T-helper 1 cell treated with Interleukin-12 subunit alpha and Interleukin-12 subunit beta and Interleukin-4 antibody, amounts not matched to agents 30 μg/mL and 1 μg/mL, for 36 hours (primary cell): ENCODE results near the gene MAD1L1.
"Not testable (repeated sequence)": the region's sequence is repeated elsewhere in the genome, so short reads cannot be mapped to it uniquely, and the experiment has no call there.

ENCODE experiments used
- H3K27ac Mint-ChIP-seq: one replicate; pipeline ENCODE4 v1.8.0; 2021; ENCODE audit warnings: mild to moderate bottlenecking, mixed read lengths
- H3K27me3 Mint-ChIP-seq: one replicate; pipeline ENCODE4 v1.8.0; 2021; ENCODE audit warnings: low read depth, mixed read lengths
- H3K36me3 Mint-ChIP-seq: one replicate; pipeline ENCODE4 v1.8.0; 2021; ENCODE audit warnings: low read depth, mixed read lengths
- H3K4me1 Mint-ChIP-seq: one replicate; pipeline ENCODE4 v1.8.0; 2021; ENCODE audit warnings: low read depth, mixed read lengths
- H3K4me3 Mint-ChIP-seq: one replicate; pipeline ENCODE4 v1.8.0; 2021; ENCODE audit warnings: mild to moderate bottlenecking, moderate library complexity, mixed read lengths
- H3K9me3 Mint-ChIP-seq: one replicate; pipeline ENCODE4 v1.8.0; 2021; ENCODE audit warnings: mixed read lengths

Gene MAD1L1

GRCh38 chr7:1838911-1839531 lies 393.7 kb downstream of the MAD1L1 start:
- H3K36me3 Mint-ChIP-seq, H3K9me3 Mint-ChIP-seq, H3K27me3 Mint-ChIP-seq, H3K4me1 Mint-ChIP-seq, H3K27ac Mint-ChIP-seq, H3K4me3 Mint-ChIP-seq: not testable (repeated sequence)

GRCh38 chr7:1838544-1838872 lies 394.2 kb downstream of the MAD1L1 start:
- not testable (repeated sequence) for H3K4me1 Mint-ChIP-seq, H3K27ac Mint-ChIP-seq, H3K27me3 Mint-ChIP-seq, H3K36me3 Mint-ChIP-seq, H3K4me3 Mint-ChIP-seq
- peaks cover 12% of the 10 kb centered on the region for H3K9me3 Mint-ChIP-seq

- H3K9me3 Mint-ChIP-seq, result peaks cover 12% of the 10 kb centered on the region
- not testable (repeated sequence) for H3K4me3 Mint-ChIP-seq, H3K27me3 Mint-ChIP-seq, H3K36me3 Mint-ChIP-seq, H3K27ac Mint-ChIP-seq, H3K4me1 Mint-ChIP-seq
These were observed 394.8 kb downstream of the MAD1L1 start for GRCh38 chr7:1837696-1838543.

- peaks cover 27% of the 10 kb centered on the region for H3K9me3 Mint-ChIP-seq
- not testable (repeated sequence) for H3K4me3 Mint-ChIP-seq, H3K4me1 Mint-ChIP-seq, H3K27ac Mint-ChIP-seq, H3K27me3 Mint-ChIP-seq
- H3K36me3 Mint-ChIP-seq, result peaks cover 20% of the 10 kb centered on the region
These were observed 400.7 kb downstream of the MAD1L1 start for GRCh38 chr7:1831933-1832535.

- not testable (repeated sequence) for H3K4me1 Mint-ChIP-seq, H3K4me3 Mint-ChIP-seq, H3K27ac Mint-ChIP-seq, H3K27me3 Mint-ChIP-seq
- Mint-ChIP-seq H3K9me3 (peaks cover 27% of the 10 kb centered on the region), H3K36me3 (peaks cover 20% of the 10 kb centered on the region)
These were observed 401.3 kb downstream of the MAD1L1 start for GRCh38 chr7:1831471-1831870.

- not testable (repeated sequence) for H3K4me1 Mint-ChIP-seq, H3K27ac Mint-ChIP-seq, H3K27me3 Mint-ChIP-seq, H3K4me3 Mint-ChIP-seq
- peaks cover 15% of the 10 kb centered on the region for H3K36me3 Mint-ChIP-seq
- H3K9me3 Mint-ChIP-seq, result peaks cover 21% of the 10 kb centered on the region
These were observed 403.1 kb downstream of the MAD1L1 start for GRCh38 chr7:1829668-1830067.

GRCh38 chr7:1829111-1829510 lies 403.6 kb downstream of the MAD1L1 start:
- peaks cover 3% of the 10 kb centered on the region for H3K4me1 Mint-ChIP-seq
- H3K27me3 Mint-ChIP-seq, result no peaks in the 10 kb centered on the region
- H3K27ac Mint-ChIP-seq, result no peak overlapping the region
- H3K9me3 Mint-ChIP-seq, result peaks cover 18% of the 10 kb centered on the region
- no peak overlapping the region for H3K4me3 Mint-ChIP-seq
- peaks cover 15% of the 10 kb centered on the region for H3K36me3 Mint-ChIP-seq

GRCh38 chr7:1828170-1828569 lies 404.6 kb downstream of the MAD1L1 start:
- H3K4me1 Mint-ChIP-seq, H3K27ac Mint-ChIP-seq, H3K4me3 Mint-ChIP-seq, H3K27me3 Mint-ChIP-seq: not testable (repeated sequence)
- H3K9me3 Mint-ChIP-seq, result peaks cover 16% of the 10 kb centered on the region
- H3K36me3 Mint-ChIP-seq, result peaks cover 13% of the 10 kb centered on the region

GRCh38 chr7:1827521-1827981 lies 405.2 kb downstream of the MAD1L1 start:
- Mint-ChIP-seq H3K36me3 (peaks cover 11% of the 10 kb centered on the region), H3K9me3 (peaks cover 16% of the 10 kb centered on the region)
- not testable (repeated sequence) for H3K4me3 Mint-ChIP-seq, H3K4me1 Mint-ChIP-seq, H3K27ac Mint-ChIP-seq, H3K27me3 Mint-ChIP-seq

- not testable (repeated sequence) for H3K27me3 Mint-ChIP-seq, H3K4me1 Mint-ChIP-seq, H3K4me3 Mint-ChIP-seq, H3K36me3 Mint-ChIP-seq, H3K27ac Mint-ChIP-seq
- H3K9me3 Mint-ChIP-seq, result peaks cover 16% of the 10 kb centered on the region
These were observed 405.8 kb downstream of the MAD1L1 start for GRCh38 chr7:1826931-1827330.

GRCh38 chr7:1825897-1826741 lies 406.6 kb downstream of the MAD1L1 start:
- Mint-ChIP-seq H3K9me3 (peaks cover 16% of the 10 kb centered on the region), H3K4me3 (no peak overlapping the region), H3K27me3 (peaks cover 4% of the 10 kb centered on the region), H3K36me3 (peaks cover 8% of the 10 kb centered on the region), H3K4me1 (peaks cover 3% of the 10 kb centered on the region), H3K27ac (no peak overlapping the region)

- H3K36me3 Mint-ChIP-seq, H3K27ac Mint-ChIP-seq, H3K4me3 Mint-ChIP-seq, H3K27me3 Mint-ChIP-seq, H3K4me1 Mint-ChIP-seq: not testable (repeated sequence)
- H3K9me3 Mint-ChIP-seq, result peaks cover 14% of the 10 kb centered on the region
These were observed 407.2 kb downstream of the MAD1L1 start for GRCh38 chr7:1825647-1825896.

GRCh38 chr7:1824882-1825646 lies 407.7 kb downstream of the MAD1L1 start:
- H3K9me3 Mint-ChIP-seq, result peaks cover 11% of the 10 kb centered on the region
- H3K27me3 Mint-ChIP-seq, H3K4me3 Mint-ChIP-seq, H3K36me3 Mint-ChIP-seq, H3K27ac Mint-ChIP-seq, H3K4me1 Mint-ChIP-seq: not testable (repeated sequence)

GRCh38 chr7:1824151-1824881 lies 408.4 kb downstream of the MAD1L1 start:
- not testable (repeated sequence) for H3K27ac Mint-ChIP-seq, H3K9me3 Mint-ChIP-seq, H3K36me3 Mint-ChIP-seq, H3K4me3 Mint-ChIP-seq
- H3K27me3 Mint-ChIP-seq, result peaks cover 12% of the 10 kb centered on the region
- H3K4me1 Mint-ChIP-seq, result peaks cover 12% of the 10 kb centered on the region
